NCI-H2029 treated with DMSO at 0.1 percent for 48 hours (cell line): ENCODE measurements around the gene GPR142.
A peak's percentile ranks its signal among the peaks of the same experiment; 100 is the strongest.

Experiments used
- DNase-seq: peaks from one replicate; lab custom pipeline; 2025; lab: John Stamatoyannopoulos, UW

The GPR142 gene

GRCh38 chr17:74367206-74367605 lies at the start of gene GPR142:
Gene GPR142 (plus strand): TSS chr17:74367506. CDS start chr17:74369541, 2,035 bp downstream.
- DNase-seq = no peak

GRCh38 chr17:74318391-74318790 lies 48.9 kb upstream of the GPR142 start:
- DNase-seq = no peak

- no peak for DNase-seq
Measured at GRCh38 chr17:74324521-74324920, 42.8 kb upstream of the GPR142 start.

- no peak for DNase-seq
Measured at GRCh38 chr17:74325376-74325742, 41.9 kb upstream of the GPR142 start.

- no peak for DNase-seq
Measured at GRCh38 chr17:74325743-74326379, 41.4 kb upstream of the GPR142 start, which contains the start of gene KIF19. Gene KIF19 (plus strand): TSS chr17:74326226. CDS start chr17:74326350, 124 bp downstream.

GRCh38 chr17:74326506-74326905 lies 40.8 kb upstream of the GPR142 start:
- DNase-seq = no peak

GRCh38 chr17:74328487-74328886 lies 38.8 kb upstream of the GPR142 start:
- DNase-seq = no peak

GRCh38 chr17:74329378-74329777 lies 37.9 kb upstream of the GPR142 start:
- DNase-seq = no peak

GRCh38 chr17:74330446-74330845 lies 36.9 kb upstream of the GPR142 start:
- no peak for DNase-seq

GRCh38 chr17:74332017-74332650 lies 35.2 kb upstream of the GPR142 start:
- DNase-seq = peak; percentile 60

GRCh38 chr17:74332763-74333283 lies 34.5 kb upstream of the GPR142 start:
- peak; percentile 87 for DNase-seq

GRCh38 chr17:74334393-74335039 lies 32.8 kb upstream of the GPR142 start:
- no peak for DNase-seq

GRCh38 chr17:74335529-74336062 lies 31.7 kb upstream of the GPR142 start:
- DNase-seq = no peak

- no peak for DNase-seq
Measured at GRCh38 chr17:74336307-74336706, 31.0 kb upstream of the GPR142 start.

- DNase-seq = peak; percentile 31
Measured at GRCh38 chr17:74337834-74338500, 29.3 kb upstream of the GPR142 start.

GRCh38 chr17:74339537-74340195 lies 27.6 kb upstream of the GPR142 start:
- peak; percentile 62 for DNase-seq

- DNase-seq = no peak
Measured at GRCh38 chr17:74340470-74341023, 26.8 kb upstream of the GPR142 start.

- no peak for DNase-seq
Measured at GRCh38 chr17:74342224-74342623, 25.1 kb upstream of the GPR142 start.

- no peak for DNase-seq
Measured at GRCh38 chr17:74343121-74343520, 24.2 kb upstream of the GPR142 start.

GRCh38 chr17:74343526-74344284 lies 23.6 kb upstream of the GPR142 start:
- DNase-seq = no peak

- no peak for DNase-seq
Measured at GRCh38 chr17:74344658-74345057, 22.6 kb upstream of the GPR142 start.
